MM.1S (cell line): ENCODE results near the gene SAMD14.

Experiments
- DNase-seq: peaks from one replicate; pipeline ENCODE4 v3.0.0-alpha.2; 2015
- H2AFZ ChIP-seq: fragments of 300-600 bp; sonication (generic); 2 replicates; pipeline ENCODE4 v1.6.0; 2016; ENCODE audit warnings: antibody characterized with exemption, low read length
- H3F3A ChIP-seq: fragments of 300-600 bp; sonication (generic); 2 replicates; pipeline ENCODE4 v1.6.1; 2016; ENCODE audit warnings: mild to moderate bottlenecking, antibody characterized with exemption, low read length, moderate library complexity, mixed read lengths; ENCODE audit not compliant: insufficient read depth
- H3K27ac ChIP-seq: fragments of 300-600 bp; sonication (generic); 2 replicates; pipeline ENCODE4 v1.5.1; 2016; ENCODE audit warnings: mild to moderate bottlenecking, low read length
- H3K27me3 ChIP-seq: fragments of 300-600 bp; sonication (generic); replicated peaks from 2 replicates; pipeline ENCODE4 v1.6.0; 2016; ENCODE audit warnings: low read length; ENCODE audit not compliant: insufficient read depth
- H3K36me3 ChIP-seq: fragments of 300-600 bp; sonication (generic); replicated peaks from 2 replicates; pipeline ENCODE4 v1.6.1; 2016; ENCODE audit warnings: mild to moderate bottlenecking, low read length, mixed read lengths; ENCODE audit not compliant: insufficient read depth
- H3K4me1 ChIP-seq: fragments of 300-600 bp; sonication (generic); 2 replicates; pipeline ENCODE4 v1.6.1; 2016; ENCODE audit warnings: low read length, mixed read lengths
- H3K4me2 ChIP-seq: fragments of 300-600 bp; sonication (generic); 2 replicates; pipeline ENCODE4 v1.6.0; 2016; ENCODE audit warnings: low read depth, low read length
- H3K4me3 ChIP-seq: fragments of 300-600 bp; sonication (generic); 2 replicates; pipeline ENCODE4 v1.5.1; 2016; ENCODE audit warnings: low read length, mixed read lengths
- H3K79me2 ChIP-seq: fragments of 300-600 bp; sonication (generic); 2 replicates; pipeline ENCODE4 v1.6.1; 2016; ENCODE audit warnings: mixed run types, low read length, mixed read lengths
- H3K9ac ChIP-seq: fragments of 300-600 bp; sonication (generic); 2 replicates; pipeline ENCODE4 v1.6.1; 2016; ENCODE audit warnings: low read length, mixed read lengths
- H3K9me2 ChIP-seq: fragments of 300-600 bp; sonication (generic); replicated peaks from 2 replicates; pipeline ENCODE4 v1.6.1; 2016; ENCODE audit warnings: mild to moderate bottlenecking, low read length, mixed read lengths; ENCODE audit not compliant: insufficient read depth
- H3K9me3 ChIP-seq: fragments of 300-600 bp; sonication (generic); replicated peaks from 2 replicates; pipeline ENCODE4 v1.6.1; 2016; ENCODE audit warnings: mild to moderate bottlenecking, low read length, mixed read lengths; ENCODE audit not compliant: insufficient read depth
- H4K20me1 ChIP-seq: fragments of 300-600 bp; sonication (generic); 2 replicates; pipeline ENCODE4 v1.6.1; 2016; ENCODE audit warnings: mild to moderate bottlenecking, low read length, moderate library complexity, mixed read lengths; ENCODE audit not compliant: insufficient read depth
- CTCF ChIP-seq: fragments of 300-600 bp; sonication (generic); IDR thresholded peaks from 2 replicates; pipeline ENCODE4 v1.5.1; 2016; ENCODE audit warnings: antibody characterized with exemption, low read length, mixed read lengths
- EZH2 ChIP-seq: fragments of 300-600 bp; sonication (generic); optimal IDR thresholded peaks from 2 replicates; pipeline ENCODE3; 2017; ENCODE audit warnings: low read depth, mild to moderate bottlenecking, antibody characterized with exemption, low read length, mixed read lengths
- EZH2phosphoT487 ChIP-seq: fragments of 300-600 bp; sonication (generic); IDR thresholded peaks from 2 replicates; pipeline ENCODE4 v1.6.1; 2018; ENCODE audit warnings: antibody characterized with exemption, low read length

SAMD14 gene

DNA sequence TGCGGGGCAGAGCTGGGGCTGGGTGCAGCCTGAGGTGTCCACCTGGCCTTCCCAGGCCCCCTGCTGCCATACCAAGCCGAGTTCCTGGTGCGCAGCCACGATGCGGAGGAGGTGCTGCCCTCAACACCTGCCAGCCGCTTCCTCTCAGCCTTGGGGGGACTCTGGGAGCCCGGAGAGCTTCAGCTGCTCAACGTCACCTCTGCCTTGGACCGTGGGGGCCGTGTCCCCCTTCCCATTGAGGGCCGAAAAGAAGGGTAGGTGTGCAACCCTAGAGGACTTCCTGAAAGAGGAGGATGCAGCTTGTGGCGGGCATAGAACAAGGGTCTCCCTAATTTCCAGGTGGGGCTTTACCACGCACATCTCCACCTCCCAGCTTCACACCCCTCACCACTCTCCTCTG lies 38.4 kb upstream of the SAMD14 start:
- H3K4me3 ChIP-seq = no peak overlapping the region
- no peaks in the 10 kb centered on the region for H3K9me3 ChIP-seq
- no peaks in the 10 kb centered on the region for H3K27me3 ChIP-seq
- no peak overlapping the region for H3K4me2 ChIP-seq
- no peak overlapping the region for H2AFZ ChIP-seq
- H3K79me2 ChIP-seq = no peaks in the 10 kb centered on the region
- peaks cover 9% of the 10 kb centered on the region; the same call in 1 of the 2 replicates for H3F3A ChIP-seq
- no peaks in the 10 kb centered on the region for H4K20me1 ChIP-seq
- H3K9me2 ChIP-seq = no peaks in the 10 kb centered on the region
- H3K4me1 ChIP-seq = peaks cover 33% of the 10 kb centered on the region
- no peak overlapping the region for H3K9ac ChIP-seq
- DNase-seq = no peak
- no peaks in the 10 kb centered on the region for H3K36me3 ChIP-seq
- no peak for TF ChIP-seq CTCF
- no peak for TF ChIP-seq EZH2
- no peak for TF ChIP-seq EZH2phosphoT487
- H3K27ac ChIP-seq = no peak overlapping the region

- Histone ChIP-seq H3K4me1 (peaks cover 33% of the 10 kb centered on the region), H3K9me2 (no peaks in the 10 kb centered on the region), H2AFZ (no peak overlapping the region), H3K4me2 (no peak overlapping the region), H3K9me3 (no peaks in the 10 kb centered on the region), H3K4me3 (no peak overlapping the region), H3K27ac (no peak overlapping the region), H3K79me2 (no peaks in the 10 kb centered on the region), H4K20me1 (no peaks in the 10 kb centered on the region), H3K27me3 (no peaks in the 10 kb centered on the region), H3F3A (peaks cover 9% of the 10 kb centered on the region; the same call in 1 of the 2 replicates), H3K9ac (no peak overlapping the region), H3K36me3 (no peaks in the 10 kb centered on the region)
- TF ChIP-seq CTCF (no peak), EZH2 (no peak), EZH2phosphoT487 (no peak)
- no peak for DNase-seq
Measured at GRCh38 chr17:50167371-50167770, 37.4 kb upstream of the SAMD14 start.

DNA sequence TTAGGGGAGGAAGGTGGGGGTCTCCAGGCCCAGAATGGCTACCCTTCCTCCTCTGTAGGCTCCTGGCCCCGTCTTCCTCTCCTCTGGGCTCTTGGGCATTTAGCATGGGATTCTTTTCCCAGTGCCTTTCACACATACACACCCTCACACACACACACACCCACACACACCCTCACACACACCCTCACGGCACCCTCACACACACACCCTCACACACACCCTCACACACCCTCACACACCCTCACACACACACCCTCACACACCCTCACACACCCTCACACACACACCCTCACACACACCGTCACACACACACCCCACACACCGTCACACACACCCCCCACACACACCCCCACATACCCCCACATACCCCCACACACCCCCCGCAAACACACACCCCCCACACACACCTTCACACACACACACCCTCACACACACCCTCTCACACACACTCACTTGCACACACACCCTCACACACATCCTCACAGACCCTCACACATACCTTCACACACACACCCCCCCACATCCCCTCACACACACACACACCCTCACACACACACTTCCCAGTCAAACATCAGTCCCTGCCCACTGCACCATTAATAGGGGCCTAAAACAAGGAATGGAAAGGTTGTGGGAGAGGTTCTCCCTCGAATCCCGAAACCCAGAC lies 36.7 kb upstream of the SAMD14 start:
- no peak for DNase-seq
- no peaks in the 10 kb centered on the region for H3K36me3 ChIP-seq
- H3K9me3 ChIP-seq = no peaks in the 10 kb centered on the region
- H3F3A ChIP-seq = peaks cover 9% of the 10 kb centered on the region; the same call in 1 of the 2 replicates
- no peak overlapping the region for H3K9ac ChIP-seq
- TF ChIP-seq EZH2phosphoT487 (no peak), EZH2 (no peak), CTCF (no peak)
- no peak overlapping the region for H2AFZ ChIP-seq
- H3K4me3 ChIP-seq = no peak overlapping the region
- H3K27me3 ChIP-seq = no peaks in the 10 kb centered on the region
- no peak overlapping the region for H3K4me2 ChIP-seq
- no peaks in the 10 kb centered on the region for H3K79me2 ChIP-seq
- no peaks in the 10 kb centered on the region for H4K20me1 ChIP-seq
- H3K27ac ChIP-seq = no peak overlapping the region
- H3K9me2 ChIP-seq = no peaks in the 10 kb centered on the region
- H3K4me1 ChIP-seq = peaks cover 35% of the 10 kb centered on the region
